HepG2 (cell line): ENCODE results near the gene VAV2. TPM values are rescaled to one million over a fixed set of nuclear protein-coding genes. Genes with fewer than 3 reads are reported as not detected.

ENCODE experiments used
- AGO1 ChIP-seq: fragments of 200-400 bp; formaldehyde crosslinking; IDR thresholded peaks from 2 replicates; pipeline ENCODE4 v1.6.1; 2017; ENCODE audit warnings: mild to moderate bottlenecking, low read depth, low read length, moderate library complexity; ENCODE audit not compliant: poor library complexity, severe bottlenecking
- ARNTL ChIP-seq: sonication (generic); formaldehyde crosslinking; IDR thresholded peaks from 2 replicates; pipeline ENCODE4 v1.4.0; 2020; ENCODE audit warnings: mild to moderate bottlenecking, missing genetic modification reagents
- FOXC1 ChIP-seq: sonication (generic); formaldehyde crosslinking; IDR thresholded peaks from 2 replicates; pipeline ENCODE4 v1.8.0; 2022; ENCODE audit warnings: mild to moderate bottlenecking, missing genetic modification reagents, borderline replicate concordance
- GATA4 ChIP-seq: sonication (generic); IDR thresholded peaks from 2 replicates; pipeline ENCODE4 v1.6.1; 2016; ENCODE audit warnings: antibody characterized with exemption, low read depth, borderline replicate concordance
- HDAC2 ChIP-seq: sonication (generic); formaldehyde crosslinking; IDR thresholded peaks from 2 replicates; pipeline ENCODE4 v1.4.0; 2020; ENCODE audit warnings: missing genetic modification reagents
- HDAC6 ChIP-seq: fragments of 200-600 bp; sonication (generic); IDR thresholded peaks from 2 replicates; pipeline ENCODE4 v1.7.0; 2017; ENCODE audit warnings: mild to moderate bottlenecking, antibody characterized with exemption, low read length, low read depth
- HNRNPH1 ChIP-seq: fragments of 200-400 bp; formaldehyde crosslinking; optimal IDR thresholded peaks from 2 replicates; pipeline ENCODE3; 2017; ENCODE audit warnings: mild to moderate bottlenecking, low read depth, low read length
- MYNN ChIP-seq: sonication (generic); formaldehyde crosslinking; IDR thresholded peaks from 2 replicates; pipeline ENCODE4 v1.4.0; 2020; ENCODE audit warnings: mild to moderate bottlenecking, low read depth, missing genetic modification reagents
- NBN ChIP-seq: fragments of 450-650 bp; conservative IDR thresholded peaks from 2 replicates; pipeline ENCODE4 v1.6.1; 2017
- RFX3 ChIP-seq: IDR thresholded peaks from 2 replicates; pipeline ENCODE4 v1.6.1; 2016; ENCODE audit warnings: missing biosample characterization, missing genetic modification reagents
- RXRA ChIP-seq: sonication (generic); formaldehyde crosslinking; IDR thresholded peaks from 2 replicates; pipeline ENCODE4 v1.5.1; 2020; ENCODE audit warnings: missing genetic modification reagents
- ZFAT ChIP-seq: sonication (generic); formaldehyde crosslinking; conservative IDR thresholded peaks from 2 replicates; pipeline ENCODE4 v1.8.1; 2023; ENCODE audit warnings: missing genetic modification reagents, inconsistent platforms
- ZNF10 ChIP-seq: sonication (generic); formaldehyde crosslinking; IDR thresholded peaks from 2 replicates; pipeline ENCODE4 v1.4.0; 2020; ENCODE audit warnings: mild to moderate bottlenecking, low read depth, missing genetic modification reagents, borderline replicate concordance
- ZNF724P ChIP-seq: sonication (generic); formaldehyde crosslinking; IDR thresholded peaks from 2 replicates; pipeline ENCODE4 v1.8.0; 2022; ENCODE audit warnings: missing genetic modification reagents, borderline replicate concordance
- polyA plus RNA-seq, 8 experiments: library from polyadenylated mRNA; depleted of rRNA in 3 of 8; stranded (reverse) in 7 of 8; unstranded in 1 of 8; fragments of >200 nt; fragmentation: Illumina TruSeq in 4 of 8; extraction: Trizol in 4 of 8; gene quantifications; 2 replicates each; pipeline versions ENCODE4 v1.2.1 to v1.2.3, GENCODE V29; 2011 to 2016; ENCODE audit warnings: low read depth in 4 of 8, missing spikeins in 1 of 8, mixed read lengths in 1 of 8; ENCODE audit not compliant: insufficient read depth in 1 of 8
- total RNA-seq, 5 experiments: library from RNA; depleted of rRNA; stranded (reverse); fragments of >200 nt; fragmentation: Illumina TruSeq; extraction: Trizol; gene quantifications; 2 replicates each; pipeline ENCODE4 v1.2.3, GENCODE V29; 2016; ENCODE audit warnings: low read depth in 1 of 5
- TF ChIP-seq, protein P1 (sequence below): sonication (generic); formaldehyde crosslinking; IDR thresholded peaks from 2 replicates; pipeline ENCODE4 v1.5.0; 2020; ENCODE audit warnings: mild to moderate bottlenecking, missing genetic modification reagents, moderate library complexity
- TF ChIP-seq, protein P2 (sequence below): sonication (generic); formaldehyde crosslinking; IDR thresholded peaks from 2 replicates; pipeline ENCODE4 v1.8.1; 2023; ENCODE audit warnings: mild to moderate bottlenecking, moderate library complexity, missing genetic modification reagents
- TF ChIP-seq, protein P3 (sequence below): sonication (generic); formaldehyde crosslinking; IDR thresholded peaks from 2 replicates; pipeline ENCODE4 v1.8.0; 2022; ENCODE audit warnings: missing genetic modification reagents, mild to moderate bottlenecking, moderate library complexity, borderline replicate concordance
- TF ChIP-seq, protein P4 (sequence below): sonication (generic); formaldehyde crosslinking; conservative IDR thresholded peaks from 2 replicates; pipeline ENCODE4 v1.8.0; 2022; ENCODE audit warnings: mild to moderate bottlenecking, moderate library complexity, missing genetic modification reagents

Gene VAV2
- total and polyA plus RNA-seq, 2 of the 13 experiments (the other 11 are each of a cell fraction or from before 2014, with no cell fraction given): 22.5 to 22.9 TPM

DNA sequence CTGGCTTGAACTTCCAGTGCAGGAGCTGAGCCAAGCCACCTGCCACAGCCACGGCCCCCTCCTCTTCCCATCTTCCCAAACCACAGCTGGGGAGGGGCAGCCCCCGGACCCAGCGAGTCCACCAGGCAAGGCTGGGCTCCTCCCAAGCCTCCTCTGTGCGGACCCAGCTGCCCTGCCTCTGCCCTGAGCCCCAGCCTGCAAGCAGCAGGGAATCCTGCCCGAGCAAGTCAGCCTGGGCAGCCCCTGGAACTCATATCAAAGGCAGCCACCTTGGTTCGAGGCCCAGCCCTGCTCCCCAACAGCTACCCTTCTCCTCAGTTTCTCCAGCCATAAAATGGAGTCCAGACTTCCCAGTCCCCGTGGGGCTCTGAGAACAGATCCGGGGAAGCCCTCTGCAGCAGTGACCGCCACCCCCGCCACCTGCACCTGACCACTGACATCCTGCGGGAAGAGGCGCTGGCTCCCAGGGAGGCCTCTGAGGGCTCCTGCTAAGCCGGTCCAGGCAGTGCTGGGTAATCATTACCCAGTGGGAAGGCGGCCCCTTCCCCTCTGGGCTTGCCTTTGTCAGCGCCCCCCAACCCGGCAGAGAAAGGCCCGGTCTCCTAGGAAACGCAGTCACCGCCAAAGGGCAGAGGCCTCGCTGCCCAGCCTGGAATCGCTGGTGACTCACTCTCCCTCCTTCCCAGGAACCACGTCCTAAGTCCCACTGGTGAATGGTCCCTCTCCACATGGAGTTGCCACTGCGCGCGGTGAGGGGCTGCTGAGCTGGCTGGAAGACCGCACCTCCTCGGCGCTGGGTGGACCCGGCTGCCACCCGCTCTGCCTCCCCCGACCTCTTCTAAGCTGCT, 1.5 kb downstream of the VAV2 start (continued):
- TF ChIP-seq, protein P1, sequence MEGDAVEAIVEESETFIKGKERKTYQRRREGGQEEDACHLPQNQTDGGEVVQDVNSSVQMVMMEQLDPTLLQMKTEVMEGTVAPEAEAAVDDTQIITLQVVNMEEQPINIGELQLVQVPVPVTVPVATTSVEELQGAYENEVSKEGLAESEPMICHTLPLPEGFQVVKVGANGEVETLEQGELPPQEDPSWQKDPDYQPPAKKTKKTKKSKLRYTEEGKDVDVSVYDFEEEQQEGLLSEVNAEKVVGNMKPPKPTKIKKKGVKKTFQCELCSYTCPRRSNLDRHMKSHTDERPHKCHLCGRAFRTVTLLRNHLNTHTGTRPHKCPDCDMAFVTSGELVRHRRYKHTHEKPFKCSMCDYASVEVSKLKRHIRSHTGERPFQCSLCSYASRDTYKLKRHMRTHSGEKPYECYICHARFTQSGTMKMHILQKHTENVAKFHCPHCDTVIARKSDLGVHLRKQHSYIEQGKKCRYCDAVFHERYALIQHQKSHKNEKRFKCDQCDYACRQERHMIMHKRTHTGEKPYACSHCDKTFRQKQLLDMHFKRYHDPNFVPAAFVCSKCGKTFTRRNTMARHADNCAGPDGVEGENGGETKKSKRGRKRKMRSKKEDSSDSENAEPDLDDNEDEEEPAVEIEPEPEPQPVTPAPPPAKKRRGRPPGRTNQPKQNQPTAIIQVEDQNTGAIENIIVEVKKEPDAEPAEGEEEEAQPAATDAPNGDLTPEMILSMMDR (CRISPR knock-in tag): peak; percentile 36
- peak; percentile 15 for TF ChIP-seq HNRNPH1
- TF ChIP-seq, protein P2, sequence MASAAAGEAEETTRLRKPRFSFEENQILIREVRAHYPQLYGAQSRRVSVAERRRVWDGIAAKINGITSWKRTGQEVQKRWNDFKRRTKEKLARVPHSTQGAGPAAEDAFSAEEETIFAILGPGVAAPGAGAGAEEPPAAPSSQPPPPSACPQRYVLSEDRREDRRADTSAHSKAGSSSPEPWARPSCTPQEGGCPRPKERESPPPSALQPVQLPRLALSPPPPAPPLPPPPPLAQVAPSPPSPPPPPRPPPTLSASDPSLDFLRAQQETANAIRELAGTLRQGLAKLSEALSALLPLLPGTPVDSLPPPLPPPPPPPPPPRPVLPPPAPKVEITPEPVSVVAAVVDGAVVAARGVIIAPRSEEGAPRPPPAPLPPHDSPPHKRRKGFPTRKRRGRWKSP (CRISPR knock-in tag): 0 out of 2 replicates have a peak, but pooled peaks have one; percentile 61
- TF ChIP-seq, protein P3, sequence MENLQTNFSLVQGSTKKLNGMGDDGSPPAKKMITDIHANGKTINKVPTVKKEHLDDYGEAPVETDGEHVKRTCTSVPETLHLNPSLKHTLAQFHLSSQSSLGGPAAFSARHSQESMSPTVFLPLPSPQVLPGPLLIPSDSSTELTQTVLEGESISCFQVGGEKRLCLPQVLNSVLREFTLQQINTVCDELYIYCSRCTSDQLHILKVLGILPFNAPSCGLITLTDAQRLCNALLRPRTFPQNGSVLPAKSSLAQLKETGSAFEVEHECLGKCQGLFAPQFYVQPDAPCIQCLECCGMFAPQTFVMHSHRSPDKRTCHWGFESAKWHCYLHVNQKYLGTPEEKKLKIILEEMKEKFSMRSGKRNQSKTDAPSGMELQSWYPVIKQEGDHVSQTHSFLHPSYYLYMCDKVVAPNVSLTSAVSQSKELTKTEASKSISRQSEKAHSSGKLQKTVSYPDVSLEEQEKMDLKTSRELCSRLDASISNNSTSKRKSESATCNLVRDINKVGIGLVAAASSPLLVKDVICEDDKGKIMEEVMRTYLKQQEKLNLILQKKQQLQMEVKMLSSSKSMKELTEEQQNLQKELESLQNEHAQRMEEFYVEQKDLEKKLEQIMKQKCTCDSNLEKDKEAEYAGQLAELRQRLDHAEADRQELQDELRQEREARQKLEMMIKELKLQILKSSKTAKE (CRISPR knock-in tag): no peak
- TF ChIP-seq ARNTL (CRISPR knock-in tag): no peak
- no peak for TF ChIP-seq AGO1
- TF ChIP-seq MYNN (CRISPR knock-in tag): no peak
- peak; percentile 71 for TF ChIP-seq HDAC2 (CRISPR knock-in tag)
- peak; percentile 82 for TF ChIP-seq RFX3
- no peak for TF ChIP-seq GATA4
- TF ChIP-seq ZFAT (CRISPR knock-in tag): no peak
- no peak for TF ChIP-seq ZNF10 (CRISPR knock-in tag)
- no peak for TF ChIP-seq NBN
- no peak for TF ChIP-seq RXRA (CRISPR knock-in tag)
- TF ChIP-seq ZNF724P (CRISPR knock-in tag): no peak
- no peak; the same call in 1 of the 2 replicates for TF ChIP-seq FOXC1 (CRISPR knock-in tag)
- TF ChIP-seq HDAC6: no peak
- TF ChIP-seq, protein P4, sequence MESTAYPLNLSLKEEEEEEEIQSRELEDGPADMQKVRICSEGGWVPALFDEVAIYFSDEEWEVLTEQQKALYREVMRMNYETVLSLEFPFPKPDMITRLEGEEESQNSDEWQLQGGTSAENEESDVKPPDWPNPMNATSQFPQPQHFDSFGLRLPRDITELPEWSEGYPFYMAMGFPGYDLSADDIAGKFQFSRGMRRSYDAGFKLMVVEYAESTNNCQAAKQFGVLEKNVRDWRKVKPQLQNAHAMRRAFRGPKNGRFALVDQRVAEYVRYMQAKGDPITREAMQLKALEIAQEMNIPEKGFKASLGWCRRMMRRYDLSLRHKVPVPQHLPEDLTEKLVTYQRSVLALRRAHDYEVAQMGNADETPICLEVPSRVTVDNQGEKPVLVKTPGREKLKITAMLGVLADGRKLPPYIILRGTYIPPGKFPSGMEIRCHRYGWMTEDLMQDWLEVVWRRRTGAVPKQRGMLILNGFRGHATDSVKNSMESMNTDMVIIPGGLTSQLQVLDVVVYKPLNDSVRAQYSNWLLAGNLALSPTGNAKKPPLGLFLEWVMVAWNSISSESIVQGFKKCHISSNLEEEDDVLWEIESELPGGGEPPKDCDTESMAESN: no peak; the same call in 1 of the 2 replicates
